Right lobe of liver (tissue), 4 donors: Measurements from ENCODE around the gene FRMD3.

ENCODE experiments used
- POLR2A ChIP-seq: fragments of 450-650 bp; IDR thresholded peaks from one replicate; pipeline ENCODE4 v1.6.1; 2017; ENCODE audit warnings: antibody characterized with exemption, mild to moderate bottlenecking
- TF ChIP-seq, protein P1 (sequence below), 4 donors: fragments of 200-600 bp in 3 of 4; fragments of 450-650 bp in 1 of 4; IDR thresholded peaks; one replicate each; pipeline versions ENCODE4 v1.5.1 to v1.8.0; 2016 to 2022; ENCODE audit warnings: antibody characterized with exemption in 4 of 4, mild to moderate bottlenecking in 2 of 4
- donor health status: DM: no; HTN: no; CAD: no.
- donor health status: DM: no; HTN: no; CAD: no.
- donor health status: DM: no; HTN: yes; CAD: no.

DNA sequence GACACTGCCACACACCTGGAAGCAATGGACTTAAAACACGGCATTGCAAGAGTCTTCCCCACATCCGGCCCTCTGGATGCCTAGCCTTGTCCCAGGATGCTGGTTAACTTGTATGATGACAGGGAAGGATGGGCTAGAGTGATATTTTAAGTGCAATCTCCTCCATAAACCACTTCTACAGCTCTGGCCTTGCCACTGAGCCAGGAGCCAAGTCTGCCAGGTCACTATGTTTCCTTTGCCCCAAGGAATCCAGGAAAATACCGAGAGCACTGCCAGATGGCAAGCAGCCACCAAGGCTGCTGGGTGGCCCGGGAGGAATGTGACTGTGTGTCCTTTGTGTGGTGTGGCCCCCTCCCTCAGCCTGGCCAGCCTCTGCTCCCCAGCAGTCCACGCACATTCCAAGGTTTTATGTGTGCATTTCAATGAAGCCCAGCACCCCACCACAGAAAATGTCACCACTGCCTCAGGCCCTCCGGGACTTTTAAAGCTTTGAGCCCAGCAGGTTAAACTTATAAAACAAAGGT, 106.0 kb downstream of the FRMD3 start:
- TF ChIP-seq, protein P1, sequence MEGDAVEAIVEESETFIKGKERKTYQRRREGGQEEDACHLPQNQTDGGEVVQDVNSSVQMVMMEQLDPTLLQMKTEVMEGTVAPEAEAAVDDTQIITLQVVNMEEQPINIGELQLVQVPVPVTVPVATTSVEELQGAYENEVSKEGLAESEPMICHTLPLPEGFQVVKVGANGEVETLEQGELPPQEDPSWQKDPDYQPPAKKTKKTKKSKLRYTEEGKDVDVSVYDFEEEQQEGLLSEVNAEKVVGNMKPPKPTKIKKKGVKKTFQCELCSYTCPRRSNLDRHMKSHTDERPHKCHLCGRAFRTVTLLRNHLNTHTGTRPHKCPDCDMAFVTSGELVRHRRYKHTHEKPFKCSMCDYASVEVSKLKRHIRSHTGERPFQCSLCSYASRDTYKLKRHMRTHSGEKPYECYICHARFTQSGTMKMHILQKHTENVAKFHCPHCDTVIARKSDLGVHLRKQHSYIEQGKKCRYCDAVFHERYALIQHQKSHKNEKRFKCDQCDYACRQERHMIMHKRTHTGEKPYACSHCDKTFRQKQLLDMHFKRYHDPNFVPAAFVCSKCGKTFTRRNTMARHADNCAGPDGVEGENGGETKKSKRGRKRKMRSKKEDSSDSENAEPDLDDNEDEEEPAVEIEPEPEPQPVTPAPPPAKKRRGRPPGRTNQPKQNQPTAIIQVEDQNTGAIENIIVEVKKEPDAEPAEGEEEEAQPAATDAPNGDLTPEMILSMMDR (IDR thresholded peaks at IDR 0.05), result no peak
- TF ChIP-seq POLR2A, result no peak
